ENCODE data around the gene BBS9.

Gene BBS9

DNA sequence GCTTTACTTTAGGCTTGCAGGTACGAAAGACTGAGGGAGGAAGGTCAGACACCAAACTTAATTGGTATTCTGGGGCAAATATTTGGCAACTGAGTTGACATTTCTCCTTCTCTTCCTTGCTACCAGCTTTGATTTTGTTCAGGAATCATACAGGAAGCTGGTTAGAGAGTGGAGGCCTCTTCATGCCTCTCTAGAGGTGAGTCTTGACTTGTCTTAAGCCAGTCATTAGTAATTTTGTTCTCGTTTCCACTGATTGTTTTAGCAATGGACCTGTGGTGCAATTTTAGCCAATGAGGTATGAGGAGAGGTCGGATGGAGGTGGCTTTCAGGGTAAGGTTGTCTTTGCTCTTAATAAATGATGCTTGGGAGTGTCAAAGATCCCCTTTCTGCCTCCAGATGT, 17.8 kb upstream of the BBS9 start:
- TF ChIP-seq, protein P1, sequence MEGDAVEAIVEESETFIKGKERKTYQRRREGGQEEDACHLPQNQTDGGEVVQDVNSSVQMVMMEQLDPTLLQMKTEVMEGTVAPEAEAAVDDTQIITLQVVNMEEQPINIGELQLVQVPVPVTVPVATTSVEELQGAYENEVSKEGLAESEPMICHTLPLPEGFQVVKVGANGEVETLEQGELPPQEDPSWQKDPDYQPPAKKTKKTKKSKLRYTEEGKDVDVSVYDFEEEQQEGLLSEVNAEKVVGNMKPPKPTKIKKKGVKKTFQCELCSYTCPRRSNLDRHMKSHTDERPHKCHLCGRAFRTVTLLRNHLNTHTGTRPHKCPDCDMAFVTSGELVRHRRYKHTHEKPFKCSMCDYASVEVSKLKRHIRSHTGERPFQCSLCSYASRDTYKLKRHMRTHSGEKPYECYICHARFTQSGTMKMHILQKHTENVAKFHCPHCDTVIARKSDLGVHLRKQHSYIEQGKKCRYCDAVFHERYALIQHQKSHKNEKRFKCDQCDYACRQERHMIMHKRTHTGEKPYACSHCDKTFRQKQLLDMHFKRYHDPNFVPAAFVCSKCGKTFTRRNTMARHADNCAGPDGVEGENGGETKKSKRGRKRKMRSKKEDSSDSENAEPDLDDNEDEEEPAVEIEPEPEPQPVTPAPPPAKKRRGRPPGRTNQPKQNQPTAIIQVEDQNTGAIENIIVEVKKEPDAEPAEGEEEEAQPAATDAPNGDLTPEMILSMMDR (IDR thresholded peaks at IDR 0.05; ENCODE audit: low read depth, low read length): no peak
- DNase-seq: no peak

DNA sequence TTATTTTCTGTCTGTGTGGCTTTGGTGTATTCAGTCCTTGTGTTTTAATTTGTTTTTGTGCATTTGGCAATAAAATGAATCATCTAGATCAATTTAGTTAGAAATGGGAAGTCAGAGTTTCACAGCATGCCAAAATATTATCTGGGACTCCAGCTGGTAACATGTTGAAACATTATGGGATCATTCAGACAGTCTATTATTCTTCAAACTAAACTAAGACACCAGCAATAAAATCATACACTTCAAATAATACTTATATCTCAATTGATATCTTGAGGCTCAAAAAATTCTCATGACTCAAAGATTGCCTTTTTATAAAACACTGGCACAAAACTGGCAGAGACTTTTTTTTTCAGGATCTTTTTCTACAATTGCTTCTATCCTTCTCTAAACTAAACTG, 14.4 kb upstream of the BBS9 start:
- Histone ChIP-seq H3K36me3 (no peaks in the 10 kb centered on the region), H3K4me1 (no peaks in the 10 kb centered on the region), H3K27me3 (peaks cover 20% of the 10 kb centered on the region), H3K9me3 (no peaks in the 10 kb centered on the region), H3K4me3 (ENCODE audit: low read depth, low read length) (no peak overlapping the region)
- no peak for DNase-seq
- TF ChIP-seq, protein P1 (IDR thresholded peaks at IDR 0.05; ENCODE audit: low read depth, low read length): no peak

More for the DNA sequence above, 17.8 kb upstream of the BBS9 start:
- Histone ChIP-seq H3K27me3 (peaks cover 13% of the 10 kb centered on the region), H3K9me3 (no peaks in the 10 kb centered on the region), H3K4me1 (no peaks in the 10 kb centered on the region), H3K36me3 (0 out of 2 replicates have a peak, but pooled peaks cover 2% of the 10 kb centered on the region), H3K4me3 (ENCODE audit: low read depth, low read length) (no peak overlapping the region)

DNA sequence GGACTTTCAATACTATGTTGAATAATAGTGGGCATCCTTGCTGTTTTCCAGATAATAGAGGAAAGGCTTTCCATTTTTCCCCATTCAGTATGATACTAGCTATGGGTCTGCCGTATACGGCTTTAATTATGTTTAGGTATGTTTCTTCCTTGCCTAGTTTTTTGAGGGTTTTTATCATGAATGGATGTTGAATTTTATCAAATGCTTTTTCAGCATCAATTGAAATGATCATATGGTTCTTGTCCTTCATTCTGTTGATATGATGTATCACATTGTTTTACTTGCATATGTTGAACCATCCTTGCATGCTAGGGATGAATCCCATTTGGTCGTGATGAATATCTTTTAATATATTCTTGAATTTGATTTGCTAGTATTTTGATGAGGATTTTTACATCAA, 11.0 kb upstream of the BBS9 start:
- H3K9me3 ChIP-seq: no peaks in the 10 kb centered on the region
- TF ChIP-seq, protein P1 (IDR thresholded peaks at IDR 0.05; ENCODE audit: low read depth, low read length): no peak

DNA sequence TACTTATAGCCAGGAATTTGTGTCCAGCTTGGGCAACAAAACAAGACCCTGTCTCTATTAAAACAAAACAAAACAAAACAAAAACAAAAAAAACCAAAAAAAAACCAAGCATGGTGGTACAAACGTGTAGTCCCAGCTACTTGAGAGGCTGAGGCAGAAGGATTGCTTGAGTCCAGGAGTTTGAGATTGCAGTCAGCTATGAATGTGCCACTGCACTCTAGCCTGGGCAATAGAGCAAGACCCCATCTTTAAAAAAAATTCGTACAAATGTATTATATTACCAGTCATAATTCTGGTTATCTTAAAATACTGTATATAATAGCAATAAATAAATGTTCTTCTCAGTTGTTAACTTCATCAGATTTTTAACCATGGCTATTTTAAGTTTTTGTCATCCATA, 2.3 kb upstream of the BBS9 start:
- Histone ChIP-seq H3K9me3 (no peaks in the 10 kb centered on the region), H3K4me1 (no peaks in the 10 kb centered on the region), H3K4me3 (ENCODE audit: low read depth, low read length) (no peak overlapping the region), H3K36me3 (no peaks in the 10 kb centered on the region), H3K27me3 (0 out of 2 replicates have a peak, but pooled peaks cover 2% of the 10 kb centered on the region)
- DNase-seq: no peak
- TF ChIP-seq, protein P1 (IDR thresholded peaks at IDR 0.05; ENCODE audit: low read depth, low read length): no peak

More for the DNA sequence above, 11.0 kb upstream of the BBS9 start:
- Histone ChIP-seq H3K4me1 (no peaks in the 10 kb centered on the region), H3K27me3 (peaks cover 20% of the 10 kb centered on the region), H3K4me3 (ENCODE audit: low read depth, low read length) (no peak overlapping the region), H3K36me3 (no peaks in the 10 kb centered on the region)
- no peak for DNase-seq

DNA sequence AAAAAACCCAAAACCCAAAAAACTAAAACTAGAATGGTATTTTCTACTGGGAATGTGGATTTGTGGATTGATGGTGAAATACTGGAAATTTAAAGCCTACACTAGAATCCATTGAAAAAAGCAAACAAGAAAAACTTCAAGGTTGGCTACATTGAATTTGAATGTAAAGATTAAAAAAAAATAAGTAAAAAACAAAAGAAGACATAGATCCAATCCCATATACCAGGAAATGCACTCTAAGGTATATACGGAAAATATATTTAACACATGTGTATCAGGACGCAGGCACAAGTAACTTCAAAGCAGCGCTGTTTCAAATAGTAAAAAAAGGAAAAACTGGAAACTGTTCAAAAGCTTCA, 754 bp upstream of the BBS9 start:
- Histone ChIP-seq H3K27me3 (0 out of 2 replicates have a peak, but pooled peaks cover 2% of the 10 kb centered on the region), H3K36me3 (no peaks in the 10 kb centered on the region), H3K4me3 (ENCODE audit: low read depth, low read length) (peak overlapping the region; percentile 86), H3K9me3 (no peaks in the 10 kb centered on the region; the same call in 1 of the 2 replicates), H3K4me1 (no peaks in the 10 kb centered on the region)
- TF ChIP-seq, protein P1 (IDR thresholded peaks at IDR 0.05; ENCODE audit: low read depth, low read length): no peak
- DNase-seq: no peak

DNA sequence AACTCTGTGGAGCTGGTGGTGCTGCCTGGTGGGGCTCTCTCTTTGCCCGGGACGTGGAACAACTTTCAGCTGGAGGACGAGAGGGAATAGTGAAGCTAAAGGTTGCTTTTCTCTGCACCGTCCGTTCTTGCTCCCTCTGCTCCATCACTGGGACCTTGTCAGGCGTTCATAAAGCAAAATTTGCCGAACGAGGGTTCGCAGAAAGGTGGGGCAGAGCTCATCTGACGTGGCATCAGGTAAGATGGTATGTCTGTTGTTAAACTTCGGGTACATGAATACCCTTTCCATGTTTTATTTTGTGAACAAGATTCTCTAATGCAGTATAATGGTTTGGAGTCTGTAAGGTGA, 416 bp downstream of the BBS9 start:
- Histone ChIP-seq H3K9me3 (no peaks in the 10 kb centered on the region; the same call in 1 of the 2 replicates), H3K4me1 (no peaks in the 10 kb centered on the region), H3K4me3 (ENCODE audit: low read depth, low read length) (peak overlapping the region; percentile 86), H3K27me3 (0 out of 2 replicates have a peak, but pooled peaks cover 2% of the 10 kb centered on the region), H3K36me3 (no peaks in the 10 kb centered on the region)
- TF ChIP-seq, protein P1 (IDR thresholded peaks at IDR 0.05; ENCODE audit: low read depth, low read length): no peak
- no peak for DNase-seq

Measured in BE2C (cell line).